PC-3 (cell line): ENCODE data around the gene FOXL3. TPM values are rescaled to one million over a fixed set of nuclear protein-coding genes. Genes with fewer than 3 reads are reported as not detected.
"Not testable (repeated sequence)": the region's sequence is repeated elsewhere in the genome, so short reads cannot be mapped to it uniquely, and the experiment has no call there.

Experiments used
- ATAC-seq: fragments of 200-7000 bp; cut with Tn5 transposase; 2 replicates; pipeline ENCODE4 v1.9.1; 2020; ENCODE audit warnings: mild to moderate bottlenecking, moderate library complexity
- BruUV-seq: library from RNA; stranded (reverse); fragments of 400-500 nt; replicated peaks from 2 replicates; lab custom pipeline; 2021; lab: Mats Ljungman, UMichigan
- CTCF ChIA-PET: fragments of 300-600 bp; sonication (Branson Sonifier 250); formaldehyde crosslinking; loops from one replicate; lab custom pipeline; 2022; ENCODE audit warnings: antibody characterized with exemption; lab: Charles Lee
- POLR2A ChIA-PET: fragments of 300-600 bp; sonication (Branson Sonifier 250); formaldehyde crosslinking; loops from one replicate; lab custom pipeline; 2022; ENCODE audit warnings: antibody characterized with exemption; ENCODE audit not compliant: unreplicated experiment; lab: Charles Lee
- DNase-seq: peaks from one replicate; pipeline ENCODE4 v3.0.0-alpha.2; 2015
- H2AFZ ChIP-seq: fragments of 300-600 bp; sonication (generic); 2 replicates; pipeline ENCODE4 v1.6.0; 2016; ENCODE audit warnings: antibody characterized with exemption, low read length
- H3F3A ChIP-seq: fragments of 300-600 bp; sonication (generic); one replicate; pipeline ENCODE4 v1.6.0; 2017; ENCODE audit warnings: antibody characterized with exemption, low read length, control low read depth, mild to moderate bottlenecking; ENCODE audit not compliant: unreplicated experiment
- H3K27ac ChIP-seq: fragments of 300-600 bp; sonication (generic); 2 replicates; pipeline ENCODE4 v1.5.1; 2016; ENCODE audit warnings: mild to moderate bottlenecking, low read length
- H3K27me3 ChIP-seq: fragments of 300-600 bp; sonication (generic); 2 replicates; pipeline ENCODE4 v1.6.1; 2016; ENCODE audit warnings: low read length, mixed read lengths
- H3K36me3 ChIP-seq: fragments of 300-600 bp; sonication (generic); 2 replicates; pipeline ENCODE4 v1.6.1; 2016; ENCODE audit warnings: low read depth, mixed run types, low read length, mixed read lengths
- H3K4me1 ChIP-seq: fragments of 300-600 bp; sonication (generic); 2 replicates; pipeline ENCODE4 v1.5.1; 2016; ENCODE audit warnings: low read length; ENCODE audit not compliant: insufficient read depth
- H3K4me2 ChIP-seq: fragments of 300-600 bp; sonication (generic); 2 replicates; pipeline ENCODE4 v1.6.0; 2016; ENCODE audit warnings: low read length
- H3K4me3 ChIP-seq: fragments of 300-600 bp; sonication (generic); 2 replicates; pipeline ENCODE4 v1.5.1; 2016; ENCODE audit warnings: mild to moderate bottlenecking, low read length, mixed read lengths
- H3K79me2 ChIP-seq: fragments of 300-600 bp; sonication (generic); 2 replicates; pipeline ENCODE4 v1.6.1; 2017; ENCODE audit warnings: low read length, mixed read lengths
- H3K9ac ChIP-seq: fragments of 300-600 bp; sonication (generic); 2 replicates; pipeline ENCODE4 v1.6.0; 2016; ENCODE audit warnings: mild to moderate bottlenecking, low read length
- H3K9me2 ChIP-seq: fragments of 300-600 bp; sonication (generic); replicated peaks from 2 replicates; pipeline ENCODE4 v1.6.1; 2016; ENCODE audit warnings: mixed run types, low read length, mixed read lengths
- H3K9me3 ChIP-seq: fragments of 300-600 bp; sonication (generic); 2 replicates; pipeline ENCODE4 v1.6.1; 2016; ENCODE audit warnings: low read length, mixed read lengths
- H4K20me1 ChIP-seq: fragments of 300-600 bp; sonication (generic); 2 replicates; pipeline ENCODE4 v1.6.1; 2016; ENCODE audit warnings: low read length, mixed read lengths
- CTCF ChIP-seq: fragments of 300-600 bp; sonication (generic); conservative IDR thresholded peaks from 2 replicates; pipeline ENCODE4 v1.5.1; 2017; ENCODE audit warnings: antibody characterized with exemption, low read depth, mild to moderate bottlenecking, low read length
- EZH2 ChIP-seq: fragments of 300-600 bp; sonication (generic); IDR thresholded peaks from one replicate; pipeline ENCODE4 v1.6.1; 2017; ENCODE audit warnings: antibody characterized with exemption, mild to moderate bottlenecking, low read length; ENCODE audit not compliant: unreplicated experiment
- EZH2phosphoT487 ChIP-seq: fragments of 300-600 bp; sonication (generic); IDR thresholded peaks from 2 replicates; pipeline ENCODE4 v1.6.1; 2018; ENCODE audit warnings: mild to moderate bottlenecking, antibody characterized with exemption, low read length, borderline replicate concordance
- intact Hi-C: fragments of 100-400 bp; cut with micrococcal nuclease; formaldehyde crosslinking; loops from 2 replicates; pipeline ENCODE4 v1.9.0; 2023
- total RNA-seq: library from RNA; depleted of rRNA; stranded (reverse); fragments of >200 nt; gene quantifications from 2 replicates; pipeline ENCODE4 v1.2.3, GENCODE V29; 2014

FOXL3 gene
- total RNA-seq, 1 experiment from 2014 or later, result not detected

GRCh38 chr7:295155-296154 is 5.5 kb downstream of the FOXL3 start:
- ChIA-PET CTCF (no interaction called here), POLR2A (no interaction called here)
- intact Hi-C loops, result no loop called here
- H3K27ac ChIP-seq, result no peak overlapping the region
- DNase-seq (no peak), ATAC-seq (no peak)
- no peak for TF ChIP-seq EZH2
- no peak for TF ChIP-seq EZH2phosphoT487
- no peak for TF ChIP-seq CTCF
- no peak overlapping the region for H3K4me2 ChIP-seq
- no peaks in the 10 kb centered on the region for H3K9me3 ChIP-seq
- H3K4me1 ChIP-seq, result no peaks in the 10 kb centered on the region
- H3K27me3 ChIP-seq, result 0 out of 2 replicates have a peak, but pooled peaks cover 3% of the 10 kb centered on the region
- H3K36me3 ChIP-seq, result no peaks in the 10 kb centered on the region
- no TSS peak for BruUV-seq
- H3K79me2 ChIP-seq, result no peaks in the 10 kb centered on the region
- H3F3A ChIP-seq, result no peaks in the 10 kb centered on the region
- H4K20me1 ChIP-seq, result no peaks in the 10 kb centered on the region
- H2AFZ ChIP-seq, result no peak overlapping the region
- no peak overlapping the region for H3K9ac ChIP-seq
- no peak overlapping the region for H3K4me3 ChIP-seq
- no peaks in the 10 kb centered on the region for H3K9me2 ChIP-seq

- ChIA-PET POLR2A (no interaction called here), CTCF (no interaction called here)
- Histone ChIP-seq H3K9me3 (no peaks in the 10 kb centered on the region), H3K4me3 (no peak overlapping the region), H4K20me1 (no peaks in the 10 kb centered on the region), H3K36me3 (no peaks in the 10 kb centered on the region), H2AFZ (no peak overlapping the region), H3K79me2 (no peaks in the 10 kb centered on the region), H3F3A (no peaks in the 10 kb centered on the region), H3K9me2 (no peaks in the 10 kb centered on the region), H3K27ac (no peak overlapping the region), H3K4me1 (no peaks in the 10 kb centered on the region), H3K4me2 (no peak overlapping the region), H3K9ac (no peak overlapping the region), H3K27me3 (0 out of 2 replicates have a peak, but pooled peaks cover 3% of the 10 kb centered on the region)
- no peak for ATAC-seq
- no peak for DNase-seq
- no TSS peak for BruUV-seq
- intact Hi-C loops, result no loop called here
- no peak for TF ChIP-seq EZH2
- TF ChIP-seq CTCF, result no peak
- no peak for TF ChIP-seq EZH2phosphoT487
Measured at GRCh38 chr7:296373-296945, 6.5 kb downstream of the FOXL3 start.

GRCh38 chr7:297141-297540 is 7.2 kb downstream of the FOXL3 start:
- H3K9ac ChIP-seq, H3K27ac ChIP-seq, H3K4me3 ChIP-seq, H3K4me1 ChIP-seq, CTCF ChIA-PET, H3K27me3 ChIP-seq, BruUV-seq, H3K4me2 ChIP-seq, H3K36me3 ChIP-seq, POLR2A ChIA-PET, H3F3A ChIP-seq, H3K79me2 ChIP-seq, ATAC-seq, H2AFZ ChIP-seq, H3K9me2 ChIP-seq, H4K20me1 ChIP-seq, H3K9me3 ChIP-seq, DNase-seq, intact Hi-C loops: not testable (repeated sequence)
